Nucleus accumbens (tissue), 56 donors: ENCODE data around the gene TIMP2.
A peak's percentile ranks its signal among the peaks of the same experiment; 100 is the strongest.
"Not testable (repeated sequence)": the region's sequence is repeated elsewhere in the genome, so short reads cannot be mapped to it uniquely, and the experiment has no call there.

Source experiments
- DNase-seq, 56 donors: peaks; one replicate each; lab custom pipeline; 2025; lab: John Stamatoyannopoulos, UW

The TIMP2 gene

DNA sequence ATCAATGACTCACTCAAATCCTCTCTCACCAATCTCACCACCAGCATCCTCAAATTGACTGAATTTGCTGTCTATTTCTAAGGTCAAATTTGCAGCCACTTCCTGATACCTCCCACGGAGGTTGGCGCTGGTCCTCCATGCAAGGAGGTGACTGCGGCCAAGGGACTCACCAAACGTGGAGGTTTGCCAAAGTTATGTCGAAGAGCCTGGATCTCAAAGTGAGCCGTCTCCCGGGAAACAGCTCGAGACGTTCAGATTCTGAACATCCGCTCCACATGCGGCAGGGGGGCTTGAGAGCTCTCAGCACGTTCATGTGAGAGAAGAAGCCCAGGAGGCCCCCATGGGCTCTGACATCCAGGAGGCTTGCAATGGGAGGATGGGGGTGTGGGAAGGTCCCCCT, 31.9 kb upstream of the TIMP2 start:
- peak in 7 of 56 donors; percentile 11 to 35 (median 19) for DNase-seq

- DNase-seq, result no peak
Measured at GRCh38 chr17:78956254-78956653, 31.1 kb upstream of the TIMP2 start.

GRCh38 chr17:78954684-78955083, 29.5 kb upstream of the TIMP2 start:
- DNase-seq, result no peak

DNA sequence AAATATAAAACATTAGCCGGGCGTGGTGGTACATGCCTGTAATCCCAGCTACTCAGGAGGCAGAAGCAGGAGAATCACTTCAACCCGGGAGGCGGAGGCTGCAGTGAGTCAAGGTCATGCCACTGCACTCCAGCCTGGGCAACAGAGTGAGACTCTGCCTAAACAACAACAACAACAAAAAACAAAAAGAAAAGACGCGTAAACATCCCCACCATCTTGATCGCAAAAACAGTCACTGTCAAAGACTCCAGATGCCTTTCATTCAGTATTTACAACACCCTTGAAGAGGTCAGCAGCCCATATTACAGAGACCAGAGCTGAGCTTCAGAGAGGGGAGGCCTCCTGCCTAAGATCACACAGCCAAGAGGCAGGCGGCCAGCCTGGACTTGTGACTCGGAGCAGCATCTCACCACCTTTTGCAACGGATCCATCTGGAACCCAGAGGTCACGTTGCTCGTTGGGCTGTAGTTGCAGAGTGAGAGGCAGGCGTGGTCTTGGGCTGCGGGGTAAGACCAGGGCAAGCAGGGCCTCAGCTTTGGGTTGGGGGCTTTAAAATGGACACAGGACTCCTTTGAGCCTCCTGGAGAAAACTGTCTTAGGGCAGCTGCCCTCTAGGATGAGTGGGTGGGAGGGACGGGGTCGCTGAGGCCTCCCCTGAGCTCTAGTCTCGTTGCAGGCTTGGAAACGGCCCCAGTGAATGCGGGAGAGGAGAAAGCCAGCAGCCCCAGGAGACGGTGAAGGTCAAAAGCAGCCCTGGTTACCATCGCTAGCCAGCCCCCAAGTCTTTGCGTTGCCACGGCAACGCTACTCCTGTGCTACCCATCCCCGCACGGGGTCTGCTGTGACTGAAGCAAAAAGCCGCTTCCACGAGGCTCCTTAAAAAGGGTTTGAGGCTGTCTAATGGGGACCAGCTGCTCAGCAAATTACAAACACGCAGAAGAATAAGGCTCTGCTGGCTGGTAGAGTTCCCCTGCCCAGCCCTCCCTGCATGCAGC, 28.5 kb upstream of the TIMP2 start:
- peak in 2 of 56 donors; percentile 17 to 32 for DNase-seq

GRCh38 chr17:78952706-78953105, 27.5 kb upstream of the TIMP2 start:
- DNase-seq, result no peak

DNA sequence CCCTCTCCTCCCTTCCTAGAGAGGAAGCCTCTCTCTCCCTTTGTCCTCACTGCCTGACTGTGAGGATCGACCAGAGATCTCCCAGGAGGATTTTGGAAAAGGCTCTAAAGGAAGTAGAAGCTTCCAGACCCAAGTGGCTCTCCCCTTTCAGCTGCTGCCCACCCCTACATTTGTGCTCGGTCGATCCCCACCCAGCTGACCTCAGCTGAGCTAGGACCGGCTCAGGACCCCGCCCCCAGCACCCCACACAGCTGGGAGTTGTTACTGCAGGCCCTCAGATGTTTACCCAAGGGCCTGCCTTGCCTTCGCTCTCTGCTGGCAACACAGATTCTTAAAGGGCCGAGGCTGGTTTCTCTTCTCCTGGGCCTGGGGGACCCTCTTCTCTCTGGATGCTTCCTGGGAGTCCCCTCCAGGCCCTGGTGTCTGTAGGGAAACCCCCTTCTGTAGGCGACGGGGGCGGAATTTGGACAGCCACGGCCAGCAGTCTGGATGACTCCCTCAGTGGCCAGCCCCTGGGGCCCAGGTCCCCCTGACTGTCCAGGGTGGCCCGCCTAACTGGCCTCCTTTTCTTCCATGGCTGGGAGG, 26.9 kb upstream of the TIMP2 start:
- no peak for DNase-seq

GRCh38 chr17:78950870-78951269, 25.7 kb upstream of the TIMP2 start:
- no peak for DNase-seq

DNA sequence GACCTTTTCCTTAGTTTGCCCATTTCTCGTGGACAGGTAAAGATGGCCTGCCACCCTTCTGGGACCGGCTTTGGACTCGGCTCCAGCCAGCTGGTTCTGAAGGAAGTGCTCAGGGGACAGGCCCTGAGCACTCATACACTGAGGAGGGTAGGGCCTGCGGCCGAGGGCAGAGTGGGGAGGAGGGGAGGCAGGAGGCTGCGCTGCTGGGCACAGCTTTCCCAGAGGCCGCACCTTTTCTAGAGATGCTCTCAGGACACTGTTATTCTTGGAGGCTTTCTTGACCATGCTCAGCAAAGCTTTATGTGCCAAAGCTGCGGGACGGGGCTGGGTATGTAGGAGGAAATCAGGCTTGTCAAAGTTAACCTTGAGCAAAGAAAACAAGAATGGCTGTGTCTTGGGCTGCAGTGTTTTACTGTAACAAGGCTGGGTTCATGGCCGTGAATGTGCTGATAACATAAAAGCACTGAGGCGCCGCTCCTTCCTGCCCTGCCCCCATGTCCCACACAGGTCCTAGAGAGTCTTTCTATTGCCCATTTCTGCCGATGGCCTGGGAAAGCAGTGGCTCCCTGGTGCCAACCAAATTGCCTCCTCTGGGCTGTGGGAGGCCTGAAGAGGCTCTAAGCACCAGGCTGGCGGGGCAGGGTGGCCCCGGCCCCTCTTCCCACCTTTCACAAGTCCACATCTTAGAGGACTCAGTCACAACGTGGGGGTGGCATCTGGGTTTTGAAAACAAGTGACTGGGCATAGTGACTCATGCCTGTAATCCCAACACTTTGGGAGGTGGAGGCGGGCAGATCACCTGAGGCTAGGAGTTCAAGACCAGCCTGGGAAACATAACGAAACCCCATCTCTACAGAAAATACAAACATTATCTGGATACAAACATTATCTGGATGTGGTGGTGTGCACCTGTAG, 22.3 kb upstream of the TIMP2 start:
- no peak for DNase-seq

- DNase-seq, result no peak
Measured at GRCh38 chr17:78946631-78947030, 21.4 kb upstream of the TIMP2 start.

GRCh38 chr17:78946131-78946530, 20.9 kb upstream of the TIMP2 start:
- no peak for DNase-seq

- not testable (repeated sequence) for DNase-seq
Measured at GRCh38 chr17:78945455-78945854, 20.3 kb upstream of the TIMP2 start.

DNA sequence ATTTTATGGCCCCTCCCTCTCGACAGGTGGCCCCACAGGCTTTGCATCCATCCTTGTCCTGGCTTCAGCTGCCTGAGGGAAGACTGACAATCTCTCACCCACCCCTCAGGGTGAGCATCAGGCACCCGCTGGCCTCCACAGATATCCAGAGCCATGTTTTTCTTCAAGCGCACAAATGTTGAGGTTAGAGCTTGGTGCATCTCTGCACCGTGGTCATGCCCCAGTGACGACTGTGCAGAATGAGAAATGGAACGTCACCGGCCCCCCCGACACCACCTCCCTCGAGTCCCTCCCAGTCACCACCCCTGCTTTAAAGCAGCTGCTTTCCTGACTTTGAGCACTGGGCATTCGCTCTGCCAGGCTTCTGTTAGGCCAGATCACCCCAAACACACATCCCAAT, 19.8 kb upstream of the TIMP2 start:
- no peak for DNase-seq

DNA sequence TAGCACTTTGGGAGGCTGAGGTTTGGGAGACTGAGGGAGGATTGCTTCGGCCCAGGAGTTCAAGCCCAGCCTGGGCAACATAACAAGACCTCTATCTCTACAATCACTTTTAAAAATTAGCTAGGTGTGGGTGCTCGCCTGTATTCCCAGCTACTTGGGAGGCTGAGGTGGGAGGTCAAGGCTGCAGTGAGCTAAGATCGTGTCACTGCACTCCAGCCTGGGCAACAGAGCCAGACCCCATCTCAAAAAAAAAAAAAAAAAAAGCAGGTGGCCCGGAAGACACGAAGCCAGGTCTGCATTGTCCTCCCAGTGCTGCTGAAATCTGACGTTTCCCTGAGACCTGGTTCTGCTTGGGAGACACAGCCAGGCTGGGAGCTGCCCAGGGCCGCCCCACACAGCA, 18.8 kb upstream of the TIMP2 start:
- DNase-seq, result no peak

- peak in 1 of 56 donors; percentile 13 for DNase-seq
Measured at GRCh38 chr17:78940708-78941107, 15.5 kb upstream of the TIMP2 start.

GRCh38 chr17:78940258-78940657, 15.1 kb upstream of the TIMP2 start:
- no peak for DNase-seq

GRCh38 chr17:78939615-78940014, 14.4 kb upstream of the TIMP2 start:
- no peak for DNase-seq

GRCh38 chr17:78937561-78937960, 12.4 kb upstream of the TIMP2 start:
- no peak for DNase-seq

DNA sequence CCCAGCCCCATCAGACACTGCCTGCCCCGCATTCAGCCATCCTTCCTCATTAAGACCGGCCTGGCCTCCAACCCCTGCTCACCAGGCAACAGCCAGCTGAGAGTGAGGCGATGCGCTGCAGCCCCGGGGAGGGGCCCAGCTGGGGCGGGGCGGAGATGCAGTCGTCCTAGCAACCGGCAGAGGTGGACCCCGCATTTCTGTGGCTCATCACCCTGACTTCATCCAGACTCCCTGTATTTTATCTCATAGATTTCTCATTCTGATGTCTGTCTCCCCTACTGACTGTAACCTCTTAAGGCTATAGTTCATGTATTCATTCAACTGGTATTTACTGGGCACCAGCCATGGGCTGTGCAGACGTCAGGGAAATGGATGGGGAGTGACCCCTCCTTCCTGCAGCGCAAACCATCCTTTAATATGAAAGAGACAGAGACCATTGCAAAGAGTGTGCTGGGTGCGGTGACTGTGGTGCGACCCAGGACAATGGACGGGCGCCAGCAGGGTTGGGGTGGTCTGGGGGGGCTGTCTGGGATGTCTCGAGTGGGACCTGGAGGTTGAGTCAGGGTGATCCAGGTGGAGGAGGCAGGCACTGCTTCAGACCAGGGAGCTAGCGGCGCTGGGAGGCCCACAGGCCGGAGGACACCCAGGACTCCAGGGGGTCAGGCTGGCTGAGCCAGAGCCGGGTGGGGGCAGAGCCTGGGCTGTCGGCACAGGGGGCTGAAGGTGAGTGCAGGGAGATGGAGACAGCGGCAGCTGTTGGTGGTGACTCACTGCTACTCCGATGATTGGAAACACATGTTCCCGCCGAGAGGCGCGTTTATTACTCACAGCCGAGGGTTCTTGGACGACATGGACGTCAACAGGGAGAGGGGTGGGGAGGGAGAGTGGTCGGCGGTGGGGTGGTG, 10.5 kb upstream of the TIMP2 start:
- DNase-seq, result no peak

- DNase-seq, result no peak
Measured at GRCh38 chr17:78934681-78935418, 9.7 kb upstream of the TIMP2 start.
